ENCODE results near the gene OSCAR. TPM values are rescaled to one million over a fixed set of nuclear protein-coding genes. Genes with fewer than 3 reads are reported as not detected.

The OSCAR gene
- total RNA-seq, 4 donors from 2014 or later = 0.91 to 6.5 TPM; not detected in 2

DNA sequence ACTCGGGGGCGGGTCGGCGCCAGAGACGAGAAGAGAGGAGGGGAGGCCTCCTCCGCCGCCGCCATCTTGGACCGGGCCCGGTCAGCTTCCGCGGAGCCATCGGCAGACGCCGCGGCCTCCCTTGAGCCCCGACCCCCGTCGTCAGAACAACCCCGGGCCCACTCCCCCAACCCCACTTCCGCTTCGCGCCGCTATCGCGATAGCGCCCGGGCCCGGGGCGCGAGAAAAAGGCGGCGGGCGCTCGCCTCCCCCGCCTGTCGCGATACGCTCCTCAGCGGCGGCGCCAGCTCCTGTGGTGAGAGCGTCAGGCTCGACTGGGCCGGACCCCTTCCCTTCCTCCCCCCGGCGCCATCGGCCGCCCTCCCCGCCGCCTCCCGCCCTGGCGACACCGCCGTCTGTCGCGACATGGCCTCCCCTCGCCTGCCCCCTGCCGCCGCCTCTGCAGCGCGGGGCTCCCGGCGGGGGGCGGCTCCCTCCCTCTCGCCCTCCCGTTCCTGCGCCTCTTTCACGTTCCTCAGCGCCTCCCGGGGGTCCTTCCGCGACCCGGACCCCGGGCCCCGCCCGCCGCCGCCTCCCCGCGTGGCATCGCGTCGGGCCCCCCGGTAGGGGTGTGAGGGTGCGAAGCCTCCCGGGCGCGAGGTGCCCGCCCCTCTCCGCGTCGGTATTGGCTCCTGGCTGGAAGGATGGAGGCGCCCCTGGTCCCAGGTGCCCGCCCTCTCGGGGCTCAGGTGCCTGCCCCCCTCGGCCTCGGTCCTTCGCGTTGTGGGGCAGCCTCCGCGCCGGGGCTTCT lies 37.3 kb upstream of the OSCAR start, which contains the start of gene CNOT3:
TSS of gene CNOT3 (plus strand) at position 64 of the 790 bp plus-strand sequence. CDS start 5,217 bp downstream, outside the sequence.
- Histone ChIP-seq H3K4me3 (peak within 1 kb of the TSS; percentile 77 to 97), H3K36me3 (no peaks in the 10 kb centered on the region), H3K27me3 (no peaks in the 10 kb centered on the region), H3K9me3 (no peaks in the 10 kb centered on the region), H3K4me1 (peaks cover 0 to 18% of the 10 kb centered on the region in 2 donors), H3K27ac (peak within 1 kb of the TSS; percentile 90 to 96)
- peak in 1 of 2 donors; percentile 40 for DNase-seq
- intact Hi-C loops (cut with DNase I; ENCODE audit: low total_unique reads) = no loop called here
- peak; percentile 85 to 97 for TF ChIP-seq POLR2A (IDR thresholded peaks at IDR 0.05)
- TF ChIP-seq, protein P1, sequence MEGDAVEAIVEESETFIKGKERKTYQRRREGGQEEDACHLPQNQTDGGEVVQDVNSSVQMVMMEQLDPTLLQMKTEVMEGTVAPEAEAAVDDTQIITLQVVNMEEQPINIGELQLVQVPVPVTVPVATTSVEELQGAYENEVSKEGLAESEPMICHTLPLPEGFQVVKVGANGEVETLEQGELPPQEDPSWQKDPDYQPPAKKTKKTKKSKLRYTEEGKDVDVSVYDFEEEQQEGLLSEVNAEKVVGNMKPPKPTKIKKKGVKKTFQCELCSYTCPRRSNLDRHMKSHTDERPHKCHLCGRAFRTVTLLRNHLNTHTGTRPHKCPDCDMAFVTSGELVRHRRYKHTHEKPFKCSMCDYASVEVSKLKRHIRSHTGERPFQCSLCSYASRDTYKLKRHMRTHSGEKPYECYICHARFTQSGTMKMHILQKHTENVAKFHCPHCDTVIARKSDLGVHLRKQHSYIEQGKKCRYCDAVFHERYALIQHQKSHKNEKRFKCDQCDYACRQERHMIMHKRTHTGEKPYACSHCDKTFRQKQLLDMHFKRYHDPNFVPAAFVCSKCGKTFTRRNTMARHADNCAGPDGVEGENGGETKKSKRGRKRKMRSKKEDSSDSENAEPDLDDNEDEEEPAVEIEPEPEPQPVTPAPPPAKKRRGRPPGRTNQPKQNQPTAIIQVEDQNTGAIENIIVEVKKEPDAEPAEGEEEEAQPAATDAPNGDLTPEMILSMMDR (IDR thresholded peaks at IDR 0.05) = no peak

- peak; percentile 99 to 100 for DNase-seq
- Histone ChIP-seq H3K36me3 (no peaks in the 10 kb centered on the region), H3K27ac (peak overlapping the region; percentile 90 to 96), H3K4me1 (peaks cover 0 to 18% of the 10 kb centered on the region in 2 donors), H3K9me3 (no peaks in the 10 kb centered on the region), H3K4me3 (peak overlapping the region; percentile 77 to 97), H3K27me3 (no peaks in the 10 kb centered on the region)
- intact Hi-C loops (cut with DNase I; ENCODE audit: low total_unique reads) = no loop called here
- TF ChIP-seq POLR2A (IDR thresholded peaks at IDR 0.05) = peak; percentile 38 to 50
- TF ChIP-seq, protein P1 (IDR thresholded peaks at IDR 0.05) = no peak
These were observed 36.5 kb upstream of the OSCAR start for GRCh38 chr19:54136864-54137698.

- DNase-seq = no peak
- H3K4me1 ChIP-seq = peaks cover 0 to 18% of the 10 kb centered on the region in 2 donors
- no peaks in the 10 kb centered on the region for H3K27me3 ChIP-seq
- TF ChIP-seq POLR2A (IDR thresholded peaks at IDR 0.05) = no peak
- TF ChIP-seq, protein P1 (IDR thresholded peaks at IDR 0.05) = no peak
- no peaks in the 10 kb centered on the region for H3K9me3 ChIP-seq
- H3K27ac ChIP-seq = peak overlapping the region; percentile 33 to 41
- H3K4me3 ChIP-seq = peak overlapping the region; percentile 10 to 24
- no peaks in the 10 kb centered on the region for H3K36me3 ChIP-seq
- intact Hi-C loops (cut with DNase I; ENCODE audit: low total_unique reads) = no loop called here
These were observed 35.7 kb upstream of the OSCAR start for GRCh38 chr19:54136086-54136863.

GRCh38 chr19:54133957-54134590 lies 33.5 kb upstream of the OSCAR start:
- intact Hi-C loops (cut with DNase I; ENCODE audit: low total_unique reads) = no loop called here
- H3K9me3 ChIP-seq = no peaks in the 10 kb centered on the region
- no peak overlapping the region for H3K27ac ChIP-seq
- H3K27me3 ChIP-seq = no peaks in the 10 kb centered on the region
- peaks cover 0 to 10% of the 10 kb centered on the region in 2 donors for H3K4me1 ChIP-seq
- no peaks in the 10 kb centered on the region for H3K36me3 ChIP-seq
- no peak overlapping the region for H3K4me3 ChIP-seq
- no peak for DNase-seq
- TF ChIP-seq POLR2A (IDR thresholded peaks at IDR 0.05) = no peak
- TF ChIP-seq, protein P1 (IDR thresholded peaks at IDR 0.05) = no peak

All from uterus (tissue), 4 donors.